DMS53 (cell line): ENCODE measurements around the gene PTCD2.

Source experiments
- DNase-seq: peaks from one replicate; lab custom pipeline; 2025; lab: John Stamatoyannopoulos, UW

Gene PTCD2, protein sequence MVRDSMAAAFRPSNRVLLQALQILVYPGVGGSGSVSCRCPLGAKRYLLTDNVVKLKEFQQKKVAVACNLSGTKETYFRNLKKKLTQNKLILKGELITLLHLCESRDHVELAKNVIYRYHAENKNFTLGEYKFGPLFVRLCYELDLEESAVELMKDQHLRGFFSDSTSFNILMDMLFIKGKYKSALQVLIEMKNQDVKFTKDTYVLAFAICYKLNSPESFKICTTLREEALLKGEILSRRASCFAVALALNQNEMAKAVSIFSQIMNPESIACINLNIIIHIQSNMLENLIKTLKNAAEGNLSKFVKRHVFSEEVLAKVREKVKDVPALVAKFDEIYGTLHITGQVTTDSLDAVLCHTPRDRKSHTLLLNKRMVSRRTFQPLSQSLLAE

DNA sequence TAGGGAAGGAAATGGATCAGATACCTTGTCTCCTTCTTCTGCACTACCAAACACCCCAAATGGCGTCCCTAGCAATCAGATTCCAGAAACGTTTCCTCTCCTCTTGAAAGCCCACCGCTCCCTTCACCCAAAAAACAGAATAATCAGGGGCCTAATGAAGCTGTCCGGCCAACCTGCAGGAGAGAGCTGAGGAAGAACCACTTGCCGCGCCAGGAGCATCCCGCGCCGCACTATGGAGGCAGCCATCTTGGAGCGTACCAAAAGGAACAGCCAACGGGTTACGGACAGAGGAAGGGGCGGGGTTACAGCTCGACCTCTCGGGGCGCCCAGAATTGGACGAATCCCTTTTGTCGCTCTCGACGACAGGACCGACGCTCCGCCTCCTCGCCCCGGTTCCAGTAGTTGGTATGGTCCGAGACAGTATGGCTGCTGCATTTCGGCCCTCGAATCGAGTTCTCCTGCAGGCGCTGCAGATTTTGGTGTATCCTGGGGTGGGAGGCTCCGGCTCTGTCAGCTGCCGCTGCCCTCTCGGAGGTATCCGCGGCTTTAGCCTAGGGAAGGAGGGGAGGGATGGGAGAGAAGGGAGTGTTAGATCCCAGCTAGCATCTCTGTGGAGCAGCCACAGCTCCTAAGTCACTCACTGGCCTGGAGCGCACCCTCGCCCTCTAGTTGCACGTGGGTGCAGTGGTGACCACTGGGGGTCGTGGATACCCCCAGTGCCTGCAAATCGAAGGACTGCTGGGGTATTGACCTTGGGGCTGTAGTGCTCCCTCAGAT lies at the start of gene PTCD2, which contains the start of gene MRPS27:
Gene PTCD2, plus strand, starts transcription at position 398 of the 777 bp plus-strand sequence. Its CDS starts 10 bp downstream, at position 408.
Gene MRPS27, minus strand, starts transcription at position 265 of the 777 bp plus-strand sequence. Its CDS starts 19 bp downstream, at position 246.
- DNase-seq: peak; percentile 100

- DNase-seq: no peak
These were observed 48.5 kb upstream of the PTCD2 start for GRCh38 chr5:72271702-72272101.

DNA sequence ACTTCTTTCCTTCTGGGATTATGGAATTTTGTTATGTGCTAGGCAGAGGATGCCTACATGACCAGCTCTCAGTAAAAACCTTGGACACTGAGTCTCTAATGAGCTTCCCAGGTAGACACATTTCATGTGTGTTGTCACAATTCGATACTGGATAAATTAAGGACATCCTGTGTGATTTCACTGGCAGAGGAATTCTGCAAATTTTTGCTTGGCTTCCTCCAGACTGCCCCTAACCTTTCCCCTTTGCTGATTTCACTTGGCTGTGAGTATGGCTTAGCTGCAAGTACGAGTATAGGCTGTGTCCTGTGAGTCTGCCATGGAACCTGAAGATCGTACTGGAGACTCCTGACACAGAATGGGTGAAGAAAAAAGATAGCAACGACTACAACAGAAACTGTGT lies 47.8 kb upstream of the PTCD2 start:
- DNase-seq: no peak

DNA sequence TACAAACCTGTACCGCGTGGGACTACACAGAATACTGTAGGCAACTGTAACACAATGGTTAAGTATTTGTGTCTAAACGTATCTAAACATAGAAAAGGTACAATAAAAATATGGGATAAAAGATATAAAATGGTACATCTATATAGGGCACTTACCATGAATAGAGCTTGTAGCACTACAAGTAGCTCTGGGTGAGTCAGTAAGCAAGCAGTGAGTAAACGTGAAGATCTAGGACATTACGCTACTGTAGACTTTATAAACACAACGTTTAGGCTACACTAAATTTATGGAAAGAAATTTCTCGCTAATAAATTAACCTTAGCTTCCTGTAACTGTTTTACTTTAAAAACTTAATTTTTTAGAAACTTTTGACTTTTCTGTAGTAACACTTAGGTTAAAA lies 46.6 kb upstream of the PTCD2 start:
- DNase-seq: no peak

DNA sequence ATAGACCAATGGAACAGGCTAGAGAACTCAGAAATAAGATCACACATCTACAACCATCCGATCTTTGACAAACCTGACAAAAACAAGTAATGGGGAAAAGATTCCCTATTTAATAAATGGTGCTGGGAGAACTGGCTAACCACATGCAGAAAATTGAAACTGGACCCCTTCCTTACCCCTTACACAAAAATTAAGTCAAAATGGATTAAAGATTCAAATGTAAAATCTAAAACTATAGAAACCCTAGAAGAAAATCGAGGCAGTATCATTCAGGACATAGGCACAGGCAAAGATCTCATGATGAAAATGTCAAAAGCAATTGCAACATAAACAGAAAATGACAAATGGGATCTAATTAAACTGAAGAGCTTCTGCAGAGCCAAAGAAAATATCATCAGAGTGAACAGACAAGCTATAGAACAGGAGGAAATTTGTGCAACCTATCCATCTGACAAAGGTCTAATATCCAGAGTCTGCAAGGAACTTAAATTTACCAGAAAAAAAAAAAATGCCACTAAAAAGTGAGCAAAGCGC lies 43.9 kb upstream of the PTCD2 start:
- DNase-seq: no peak

DNA sequence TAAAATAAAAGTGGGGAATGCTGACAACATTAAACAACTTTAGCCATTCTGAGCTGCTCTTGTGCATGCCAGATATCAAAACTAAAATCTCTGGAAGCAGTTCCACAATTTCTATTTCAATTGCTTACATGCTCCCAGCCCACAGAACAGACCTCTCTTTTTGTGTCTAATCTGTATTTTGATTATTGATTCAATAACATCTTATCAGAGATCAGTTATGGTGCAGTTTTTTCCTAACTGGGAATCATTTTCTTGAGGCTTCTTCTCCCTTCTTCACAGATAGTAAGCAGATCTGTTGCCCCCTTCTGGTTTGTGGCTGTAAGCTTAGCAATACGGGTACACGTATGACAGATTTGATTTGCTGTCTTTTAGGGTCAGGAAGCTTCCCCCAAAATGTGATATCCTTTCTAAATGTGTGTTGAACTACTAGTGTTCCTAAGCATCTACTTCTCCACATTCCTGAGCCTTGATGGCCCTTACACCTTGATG lies 39.5 kb upstream of the PTCD2 start:
- DNase-seq: peak; percentile 13

GRCh38 chr5:72281430-72281763 lies 38.8 kb upstream of the PTCD2 start:
- DNase-seq: no peak

- DNase-seq: peak; percentile 47
These were observed 38.2 kb upstream of the PTCD2 start for GRCh38 chr5:72281764-72282499.

DNA sequence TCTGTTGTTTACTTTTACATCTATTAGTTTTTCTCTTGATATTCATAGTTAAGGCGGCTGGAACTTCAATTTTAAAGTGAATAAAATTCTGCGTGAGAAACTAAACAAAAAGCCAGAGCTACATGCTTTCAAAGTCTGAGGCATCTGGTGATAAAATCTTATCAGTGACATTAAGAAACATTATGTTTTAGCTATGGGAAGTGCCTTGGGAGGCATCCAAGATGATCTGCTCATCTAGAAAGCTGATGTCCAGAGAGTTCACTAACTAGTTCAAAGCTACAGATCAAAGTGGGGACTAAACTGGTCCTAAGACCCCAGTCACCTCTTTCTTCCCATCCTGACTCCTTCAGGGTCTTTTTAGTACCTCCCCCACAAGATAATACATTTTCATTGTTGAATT lies 37.3 kb upstream of the PTCD2 start:
- DNase-seq: no peak

- no peak for DNase-seq
These were observed 36.8 kb upstream of the PTCD2 start for GRCh38 chr5:72283358-72283757.

DNA sequence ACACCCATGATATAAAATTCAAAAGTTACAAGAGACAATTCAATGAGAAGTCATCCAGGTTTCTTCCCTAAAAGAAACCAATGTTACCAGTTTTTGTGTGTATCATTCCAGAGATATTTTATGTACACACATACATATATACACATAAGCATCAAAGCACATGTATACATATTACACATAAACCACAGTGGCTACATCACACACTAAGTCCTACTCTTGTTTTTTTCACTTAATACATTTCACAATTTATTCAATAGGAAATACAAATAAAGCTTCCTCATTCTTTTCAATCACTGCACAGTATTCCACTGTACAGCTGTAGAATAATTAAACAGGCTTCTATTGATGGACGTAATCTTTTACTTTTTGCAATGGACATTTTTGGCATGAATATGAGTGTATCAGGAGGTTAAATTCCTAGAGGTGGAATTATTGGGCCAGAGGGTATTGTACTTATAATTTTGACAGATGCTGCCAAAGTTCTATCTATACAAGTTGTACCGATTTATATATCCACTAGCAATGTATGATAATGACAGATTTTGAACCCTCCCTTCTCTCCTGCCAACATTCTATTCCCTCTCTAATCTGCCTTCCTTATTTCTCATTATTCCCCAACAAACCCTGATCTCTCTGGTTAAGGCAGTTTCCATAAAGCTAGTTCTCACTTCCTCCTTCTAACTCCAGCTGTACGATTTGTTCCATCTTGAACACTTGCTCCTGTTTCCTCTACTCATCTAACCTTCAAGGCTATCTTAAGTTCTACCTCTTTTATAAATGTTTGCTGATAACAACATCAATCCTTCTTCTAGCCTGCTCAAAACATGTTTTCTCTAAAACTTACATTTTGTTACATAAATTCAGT lies 35.4 kb upstream of the PTCD2 start:
- no peak for DNase-seq

DNA sequence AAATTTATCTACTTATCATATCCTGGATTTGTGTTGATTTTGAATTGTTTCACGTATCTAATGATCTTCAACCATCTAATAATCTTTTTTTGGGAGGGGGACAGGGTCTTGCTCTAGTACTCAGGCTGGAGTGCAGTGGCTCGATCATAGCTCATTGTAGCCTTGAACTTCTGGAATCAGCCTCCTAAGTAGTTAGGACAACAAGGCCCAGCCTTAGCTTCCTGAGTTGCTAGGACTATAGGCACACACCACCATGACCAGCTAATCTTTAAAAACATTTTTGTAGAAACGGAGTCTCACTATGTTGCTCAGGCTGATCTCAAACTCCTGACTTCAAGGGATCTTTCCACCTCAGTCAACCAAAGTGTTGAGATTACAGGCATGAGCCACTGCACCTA lies 34.8 kb upstream of the PTCD2 start:
- DNase-seq: no peak

GRCh38 chr5:72286798-72287197 lies 33.4 kb upstream of the PTCD2 start:
- no peak for DNase-seq

DNA sequence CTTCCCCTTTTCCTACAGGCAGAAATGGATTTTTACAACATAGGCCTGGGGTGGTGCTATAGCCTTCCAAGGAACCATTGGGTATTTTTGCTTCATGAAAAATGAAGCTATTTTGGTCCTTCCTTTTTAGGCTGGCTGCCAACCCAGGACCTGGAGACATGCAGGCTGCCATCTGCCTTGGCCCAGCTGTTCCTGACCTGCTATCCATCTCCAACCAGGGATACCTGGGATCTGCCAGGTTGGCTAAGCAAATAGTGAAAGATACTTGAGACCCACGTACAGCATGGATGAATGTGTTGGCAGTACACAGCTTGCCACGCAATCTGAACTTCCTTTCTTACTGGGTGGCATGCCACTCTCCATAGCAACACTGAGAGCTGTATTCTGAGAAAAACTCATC lies 31.2 kb upstream of the PTCD2 start:
- DNase-seq: peak; percentile 94

DNA sequence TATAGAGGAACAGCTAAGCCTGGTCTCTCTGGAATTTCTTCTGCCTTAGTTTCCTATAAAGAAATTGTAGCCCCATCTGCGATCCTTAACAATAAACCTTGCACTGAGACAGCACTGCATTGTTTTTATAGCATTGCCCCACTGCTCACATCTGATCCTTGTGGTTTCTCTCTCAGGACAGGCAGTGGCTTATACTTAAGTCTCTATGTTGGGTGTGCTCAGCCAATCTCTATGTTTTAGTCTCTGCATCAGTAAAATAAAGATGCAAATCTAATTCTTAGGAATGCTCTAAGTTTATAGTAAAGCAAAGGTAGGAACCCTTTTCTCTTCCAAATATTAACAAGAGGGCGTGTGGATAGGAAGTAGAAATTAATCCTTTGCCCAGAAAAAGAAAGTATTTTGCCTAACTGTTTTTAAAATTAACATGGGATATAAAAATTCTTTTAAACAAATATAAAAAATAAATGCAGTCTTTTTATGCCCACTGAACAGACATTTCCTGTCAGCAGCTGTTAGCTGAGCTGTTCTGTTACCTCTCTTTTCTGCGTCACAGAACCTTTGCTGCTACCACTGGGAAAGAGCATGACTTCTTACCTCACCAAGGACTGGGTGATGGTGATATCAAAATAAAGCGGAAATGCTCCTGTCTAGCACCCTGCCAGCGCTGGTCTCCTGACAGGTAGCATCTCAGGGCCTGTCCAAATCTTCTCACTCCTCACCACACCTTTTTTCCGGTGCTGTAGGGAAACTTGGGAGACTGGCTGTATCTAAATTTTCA lies 29.6 kb upstream of the PTCD2 start:
- no peak for DNase-seq

DNA sequence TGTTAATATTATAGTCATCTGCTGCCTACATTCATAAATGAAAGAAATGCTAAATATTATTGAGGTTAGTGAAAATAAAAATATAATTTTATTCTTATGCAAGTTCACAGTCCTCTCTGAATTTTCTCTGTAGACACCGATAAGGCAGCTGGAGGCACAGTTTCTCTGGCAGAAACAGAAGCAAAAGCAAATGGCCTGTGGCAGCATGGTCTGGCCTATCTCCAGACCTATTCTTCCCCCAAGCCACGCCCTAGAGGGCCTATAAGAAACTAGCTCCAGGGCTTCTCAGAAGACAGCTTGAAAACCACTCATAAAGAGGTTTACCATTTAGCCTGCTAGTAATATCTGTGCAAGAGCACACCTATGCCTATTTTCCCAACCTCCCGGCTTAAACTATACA lies 28.6 kb upstream of the PTCD2 start:
- no peak for DNase-seq

DNA sequence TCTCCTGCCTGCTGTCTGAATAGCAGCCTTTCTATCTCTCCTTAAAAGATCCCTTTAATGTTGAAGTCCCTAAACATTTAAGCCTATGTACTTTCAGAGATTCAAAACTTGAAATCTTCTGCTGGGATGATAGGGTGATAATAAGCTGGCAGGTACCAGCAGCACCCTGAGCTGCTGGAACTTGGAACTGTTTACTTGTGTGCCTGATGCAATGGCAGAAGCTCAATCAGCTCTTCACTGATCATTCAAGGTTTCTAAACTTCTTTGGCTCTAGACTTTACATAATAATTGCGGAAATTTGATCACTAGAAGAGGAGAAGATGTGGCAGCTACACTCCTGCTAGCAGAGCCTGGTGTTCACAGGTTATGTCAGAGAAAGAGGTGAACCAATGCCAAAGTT lies 27.8 kb upstream of the PTCD2 start:
- DNase-seq: no peak

GRCh38 chr5:72293495-72294055 lies 26.6 kb upstream of the PTCD2 start:
- no peak for DNase-seq

DNA sequence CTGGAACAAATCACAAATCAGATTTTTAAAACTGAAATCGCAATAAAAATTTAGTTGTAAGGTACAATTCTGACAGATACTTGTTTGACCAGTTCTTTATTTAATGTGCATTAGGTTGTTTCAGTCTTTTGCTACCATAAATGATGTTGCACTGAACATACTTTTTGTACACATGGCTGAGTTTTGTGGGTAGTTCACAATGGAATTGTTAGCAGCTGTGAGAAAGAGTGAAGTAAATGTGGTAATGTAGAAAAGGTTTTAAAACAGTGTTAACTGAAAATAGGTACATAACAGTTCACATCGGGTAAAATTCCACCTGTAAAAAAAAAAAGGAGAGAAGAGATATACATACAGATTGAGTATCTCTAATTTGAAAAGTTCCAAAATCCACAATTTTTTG lies 25.7 kb upstream of the PTCD2 start:
- DNase-seq: no peak

GRCh38 chr5:72295539-72295938 lies 24.6 kb upstream of the PTCD2 start:
- DNase-seq: no peak
